ENCODE results near the gene TSPOAP1. TPM values are rescaled to one million over a fixed set of nuclear protein-coding genes. Genes with fewer than 3 reads are reported as not detected.
A peak's percentile ranks its signal among the peaks of the same experiment; 100 is the strongest.

Gene TSPOAP1
- total and polyA plus RNA-seq, 2 experiments from 2014 or later = 15.4 to 19.0 TPM

- Histone ChIP-seq H3K27ac (peak overlapping the region; percentile 86), H3K36me3 (replicated peaks; ENCODE audit: insufficient read depth, low read depth) (no peaks in the 10 kb centered on the region), H4K20me1 (ENCODE audit: insufficient read depth, poor library complexity, severe bottlenecking) (no peaks in the 10 kb centered on the region), H3K27me3 (no peaks in the 10 kb centered on the region), H2AFZ (no peak overlapping the region), H3K4me2 (no peak overlapping the region), H3K4me1 (ENCODE audit: insufficient read depth) (peaks cover 47% of the 10 kb centered on the region), H3K9me3 (ENCODE audit: low read depth) (no peaks in the 10 kb centered on the region), H3K9me2 (replicated peaks; ENCODE audit: insufficient read depth) (no peaks in the 10 kb centered on the region), H3K79me2 (peaks cover 50% of the 10 kb centered on the region), H3K4me3 (no peak overlapping the region)
- DNase-seq (ENCODE audit: low spot score) = no peak
- TF ChIP-seq EZH2 (IDR thresholded peaks at IDR 0.05; ENCODE audit: borderline replicate concordance) (no peak), CTCF (IDR thresholded peaks at IDR 0.05; ENCODE audit: poor library complexity) (no peak), EZH2phosphoT487 (IDR thresholded peaks at IDR 0.05; ENCODE audit: low read depth, severe bottlenecking, unreplicated experiment) (no peak)
- WGBS (ENCODE audit: low lambda C conversion rate, missing lambda C conversion rate) = 83% methylated on average over 3 of the region's 3 CpGs
These were observed 40.2 kb upstream of the TSPOAP1 start for GRCh38 chr17:58368860-58369213.

GRCh38 chr17:58367461-58367860 is 38.9 kb upstream of the TSPOAP1 start:
- TF ChIP-seq EZH2 (IDR thresholded peaks at IDR 0.05; ENCODE audit: borderline replicate concordance) = no peak
- no peak for TF ChIP-seq CTCF (IDR thresholded peaks at IDR 0.05; ENCODE audit: poor library complexity)
- TF ChIP-seq EZH2phosphoT487 (IDR thresholded peaks at IDR 0.05; ENCODE audit: low read depth, severe bottlenecking, unreplicated experiment) = no peak
- DNase-seq (ENCODE audit: low spot score) = no peak
- Histone ChIP-seq H4K20me1 (ENCODE audit: insufficient read depth, poor library complexity, severe bottlenecking) (no peaks in the 10 kb centered on the region), H3K79me2 (peaks cover 46% of the 10 kb centered on the region), H2AFZ (no peak overlapping the region), H3K9me3 (ENCODE audit: low read depth) (no peaks in the 10 kb centered on the region), H3K4me3 (no peak overlapping the region), H3K9me2 (replicated peaks; ENCODE audit: insufficient read depth) (no peaks in the 10 kb centered on the region), H3K4me2 (no peak overlapping the region), H3K36me3 (replicated peaks; ENCODE audit: insufficient read depth, low read depth) (no peaks in the 10 kb centered on the region), H3K27ac (peak overlapping the region; percentile 22), H3K27me3 (no peaks in the 10 kb centered on the region), H3K4me1 (ENCODE audit: insufficient read depth) (peaks cover 53% of the 10 kb centered on the region)
- WGBS (ENCODE audit: low lambda C conversion rate, missing lambda C conversion rate) = 86% methylated on average over 3 of the region's 3 CpGs

- H3K27me3 ChIP-seq = no peaks in the 10 kb centered on the region
- no peak overlapping the region for H2AFZ ChIP-seq
- H3K4me2 ChIP-seq = no peak overlapping the region
- H3K79me2 ChIP-seq = peaks cover 39% of the 10 kb centered on the region
- H3K4me3 ChIP-seq = no peak overlapping the region
- no peak for TF ChIP-seq CTCF (IDR thresholded peaks at IDR 0.05; ENCODE audit: poor library complexity)
- TF ChIP-seq EZH2phosphoT487 (IDR thresholded peaks at IDR 0.05; ENCODE audit: low read depth, severe bottlenecking, unreplicated experiment) = no peak
- no peak for TF ChIP-seq EZH2 (IDR thresholded peaks at IDR 0.05; ENCODE audit: borderline replicate concordance)
- H3K4me1 ChIP-seq (ENCODE audit: insufficient read depth) = peaks cover 53% of the 10 kb centered on the region
- WGBS (ENCODE audit: low lambda C conversion rate, missing lambda C conversion rate) = 53% methylated on average over 5 of the region's 5 CpGs
- no peaks in the 10 kb centered on the region for H3K36me3 ChIP-seq (replicated peaks; ENCODE audit: insufficient read depth, low read depth)
- no peaks in the 10 kb centered on the region for H3K9me2 ChIP-seq (replicated peaks; ENCODE audit: insufficient read depth)
- H3K9me3 ChIP-seq (ENCODE audit: low read depth) = no peaks in the 10 kb centered on the region
- peak overlapping the region; percentile 95 for H3K27ac ChIP-seq
- H4K20me1 ChIP-seq (ENCODE audit: insufficient read depth, poor library complexity, severe bottlenecking) = no peaks in the 10 kb centered on the region
- DNase-seq (ENCODE audit: low spot score) = no peak
These were observed 37.5 kb upstream of the TSPOAP1 start for GRCh38 chr17:58365980-58366595.

Data from hepatocyte (in vitro differentiated cells).